RPMI8226 (cell line): Measurements from ENCODE around the gene KCNJ15.

Experiments
- DNase-seq: peaks from one replicate; pipeline ENCODE4 v3.0.0-alpha.2; 2015

KCNJ15 gene

GRCh38 chr21:38329162-38329561 is 72.4 kb downstream of the KCNJ15 start:
- DNase-seq: no peak

- no peak for DNase-seq
Measured at GRCh38 chr21:38330666-38331065, 73.9 kb downstream of the KCNJ15 start.

- DNase-seq: no peak
Measured at GRCh38 chr21:38333301-38334272, 76.8 kb downstream of the KCNJ15 start.

GRCh38 chr21:38334866-38335265 is 78.1 kb downstream of the KCNJ15 start:
- DNase-seq: no peak

GRCh38 chr21:38337793-38338192 is 81.0 kb downstream of the KCNJ15 start:
- no peak for DNase-seq

- DNase-seq: no peak
Measured at GRCh38 chr21:38340131-38340530, 83.3 kb downstream of the KCNJ15 start.

GRCh38 chr21:38341546-38342012 is 84.8 kb downstream of the KCNJ15 start:
- DNase-seq: no peak

GRCh38 chr21:38342739-38343138 is 85.9 kb downstream of the KCNJ15 start:
- DNase-seq: no peak

GRCh38 chr21:38343691-38344090 is 86.9 kb downstream of the KCNJ15 start:
- DNase-seq: no peak

GRCh38 chr21:38346286-38346685 is 89.5 kb downstream of the KCNJ15 start:
- no peak for DNase-seq

GRCh38 chr21:38349111-38349746 is 92.4 kb downstream of the KCNJ15 start:
- DNase-seq: no peak

GRCh38 chr21:38349977-38350376 is 93.2 kb downstream of the KCNJ15 start:
- no peak for DNase-seq

GRCh38 chr21:38350684-38351083 is 93.9 kb downstream of the KCNJ15 start:
- no peak for DNase-seq

GRCh38 chr21:38351176-38351959 is 94.6 kb downstream of the KCNJ15 start:
- DNase-seq: no peak

- peak; percentile 10 for DNase-seq
Measured at GRCh38 chr21:38351961-38352521, 95.2 kb downstream of the KCNJ15 start.

GRCh38 chr21:38352536-38353219 is 95.9 kb downstream of the KCNJ15 start:
- peak; percentile 43 for DNase-seq

GRCh38 chr21:38354231-38354630 is 97.4 kb downstream of the KCNJ15 start:
- DNase-seq: no peak

GRCh38 chr21:38354746-38355145 is 98.0 kb downstream of the KCNJ15 start:
- no peak for DNase-seq

GRCh38 chr21:38355353-38355752 is 98.6 kb downstream of the KCNJ15 start:
- DNase-seq: no peak

GRCh38 chr21:38355992-38356781 is 99.4 kb downstream of the KCNJ15 start:
- peak; percentile 81 for DNase-seq
